ENCODE results near the gene ECEL1.

ECEL1 gene

DNA sequence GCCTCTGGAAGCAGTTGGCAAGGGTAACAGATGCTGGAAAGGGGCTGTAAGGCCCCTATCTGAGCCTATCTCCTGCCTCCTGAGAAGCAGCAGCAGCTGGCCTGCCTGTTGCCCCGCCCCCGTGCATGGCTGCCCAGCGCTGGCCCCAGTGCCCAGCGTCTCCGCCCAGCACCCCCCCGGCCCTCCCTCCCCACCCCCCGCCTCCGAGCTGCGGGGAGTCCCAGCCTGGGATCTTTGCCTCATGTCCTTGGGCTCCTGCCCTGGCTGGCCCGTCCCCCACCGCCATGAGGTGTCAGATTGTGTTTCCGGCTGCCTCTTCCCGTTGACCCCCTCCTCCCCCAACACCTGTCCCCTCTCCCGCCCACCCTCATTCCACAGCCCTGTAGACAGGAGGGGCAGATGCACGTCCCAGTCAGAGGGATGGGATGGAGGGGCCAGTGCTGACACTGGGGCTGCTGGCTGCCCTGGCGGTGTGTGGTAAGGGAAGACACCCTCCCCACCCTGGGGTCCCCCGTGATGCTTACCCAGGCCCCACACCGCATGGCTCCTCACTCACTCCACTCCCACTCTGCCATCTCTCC is 38.2 kb upstream of the ECEL1 start, which contains the start of gene CHRND:
Gene CHRND, plus strand, starts transcription at position 370 of the 581 bp plus-strand sequence. Its CDS starts 56 bp downstream, at position 426.
- TF ChIP-seq, protein P1, sequence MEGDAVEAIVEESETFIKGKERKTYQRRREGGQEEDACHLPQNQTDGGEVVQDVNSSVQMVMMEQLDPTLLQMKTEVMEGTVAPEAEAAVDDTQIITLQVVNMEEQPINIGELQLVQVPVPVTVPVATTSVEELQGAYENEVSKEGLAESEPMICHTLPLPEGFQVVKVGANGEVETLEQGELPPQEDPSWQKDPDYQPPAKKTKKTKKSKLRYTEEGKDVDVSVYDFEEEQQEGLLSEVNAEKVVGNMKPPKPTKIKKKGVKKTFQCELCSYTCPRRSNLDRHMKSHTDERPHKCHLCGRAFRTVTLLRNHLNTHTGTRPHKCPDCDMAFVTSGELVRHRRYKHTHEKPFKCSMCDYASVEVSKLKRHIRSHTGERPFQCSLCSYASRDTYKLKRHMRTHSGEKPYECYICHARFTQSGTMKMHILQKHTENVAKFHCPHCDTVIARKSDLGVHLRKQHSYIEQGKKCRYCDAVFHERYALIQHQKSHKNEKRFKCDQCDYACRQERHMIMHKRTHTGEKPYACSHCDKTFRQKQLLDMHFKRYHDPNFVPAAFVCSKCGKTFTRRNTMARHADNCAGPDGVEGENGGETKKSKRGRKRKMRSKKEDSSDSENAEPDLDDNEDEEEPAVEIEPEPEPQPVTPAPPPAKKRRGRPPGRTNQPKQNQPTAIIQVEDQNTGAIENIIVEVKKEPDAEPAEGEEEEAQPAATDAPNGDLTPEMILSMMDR (conservative IDR thresholded peaks at IDR 0.05): no peak
- H3K27ac ChIP-seq: no peak within 1 kb of the TSS

DNA sequence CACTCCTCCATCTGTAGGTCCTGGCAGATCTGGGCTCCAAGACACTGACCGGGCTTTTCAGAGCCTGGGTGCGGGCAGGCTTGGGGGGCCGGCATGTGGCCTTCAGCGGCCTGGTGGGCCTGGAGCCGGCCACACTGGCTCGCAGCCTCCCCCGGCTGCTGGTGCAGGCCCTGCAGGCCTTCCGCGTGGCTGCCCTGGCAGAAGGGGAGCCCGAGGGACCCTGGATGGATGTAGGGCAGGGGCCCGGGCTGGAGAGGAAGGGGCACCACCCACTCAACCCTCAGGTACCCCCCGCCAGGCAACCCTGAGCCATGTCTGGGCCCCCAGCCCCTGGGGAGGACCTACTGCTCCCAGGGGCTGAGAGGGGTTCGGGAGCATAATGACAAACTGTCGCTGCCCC is 37.6 kb upstream of the ECEL1 start:
- TF ChIP-seq ZFX (IDR thresholded peaks at IDR 0.05): no peak
- TF ChIP-seq, protein P1 (conservative IDR thresholded peaks at IDR 0.05): no peak

DNA sequence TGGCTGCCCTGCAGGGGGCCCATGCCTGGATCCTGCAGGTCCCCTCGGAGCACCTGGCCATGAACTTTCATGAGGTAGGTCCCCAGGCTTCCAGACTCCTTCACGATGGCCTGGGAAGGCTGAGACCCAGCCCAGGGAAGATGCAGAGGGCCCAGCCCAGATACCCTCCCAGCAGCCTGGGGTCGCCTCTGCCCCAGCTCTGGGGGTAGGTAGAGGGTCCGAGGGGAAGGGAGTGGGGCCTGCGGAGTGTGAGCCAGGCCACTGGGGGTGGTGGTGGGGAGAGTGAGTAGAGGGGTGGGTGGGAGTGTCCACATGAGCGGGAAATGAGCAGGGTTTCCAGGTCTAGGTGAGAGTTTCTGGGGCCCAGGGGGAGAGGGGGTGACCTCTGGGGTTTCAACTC is 37.1 kb upstream of the ECEL1 start:
- H3K27ac ChIP-seq: no peak overlapping the region
- TF ChIP-seq, protein P1 (conservative IDR thresholded peaks at IDR 0.05): no peak
- no peak for TF ChIP-seq ZFX (IDR thresholded peaks at IDR 0.05)

More for the DNA sequence above, 37.6 kb upstream of the ECEL1 start:
- H3K27ac ChIP-seq: no peak overlapping the region

DNA sequence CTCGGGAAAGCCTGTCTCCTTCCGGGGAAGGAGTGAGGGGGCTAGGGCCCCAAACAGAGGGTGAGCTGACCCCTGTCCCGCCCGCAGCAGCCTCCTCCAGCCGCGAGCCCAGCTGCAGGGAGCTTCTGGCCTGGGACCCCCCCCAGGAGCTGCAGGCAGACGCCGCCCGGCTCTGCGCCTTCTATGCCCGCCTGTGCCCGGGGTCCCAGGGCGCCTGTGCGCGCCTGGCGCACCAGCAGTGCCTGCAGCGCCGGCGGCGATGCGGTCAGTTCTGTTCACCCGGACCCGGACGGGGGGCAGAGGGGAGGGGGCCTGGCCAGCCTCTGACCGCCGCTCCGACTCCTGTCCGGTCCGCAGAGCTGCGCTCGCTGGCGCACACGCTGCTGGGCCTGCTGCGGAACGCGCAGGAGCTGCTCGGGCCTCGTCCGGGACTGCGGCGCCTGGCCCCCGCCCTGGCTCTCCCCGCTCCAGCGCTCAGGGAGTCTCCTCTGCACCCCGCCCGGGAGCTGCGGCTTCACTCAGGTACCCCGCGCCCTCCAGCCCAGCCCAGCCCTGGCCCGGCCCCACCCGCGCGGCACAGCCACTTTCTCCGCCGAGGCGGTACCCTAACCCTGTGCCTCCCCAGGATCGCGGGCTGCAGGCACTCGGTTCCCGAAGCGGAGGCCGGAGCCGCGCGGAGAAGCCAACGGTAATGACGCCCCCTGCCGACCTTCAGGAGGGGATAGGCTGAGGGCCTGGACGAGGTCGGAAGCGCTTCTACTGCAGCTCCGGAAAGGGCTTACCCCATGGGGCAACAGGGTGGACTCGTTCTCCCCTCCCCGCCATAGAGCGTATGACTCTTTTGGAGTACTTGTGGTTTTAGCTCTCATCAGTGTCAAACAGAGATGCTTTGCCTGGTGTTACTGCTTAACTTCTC is 36.3 kb upstream of the ECEL1 start:
- TF ChIP-seq, protein P1 (conservative IDR thresholded peaks at IDR 0.05): no peak
- TF ChIP-seq ZFX (IDR thresholded peaks at IDR 0.05): no peak

DNA sequence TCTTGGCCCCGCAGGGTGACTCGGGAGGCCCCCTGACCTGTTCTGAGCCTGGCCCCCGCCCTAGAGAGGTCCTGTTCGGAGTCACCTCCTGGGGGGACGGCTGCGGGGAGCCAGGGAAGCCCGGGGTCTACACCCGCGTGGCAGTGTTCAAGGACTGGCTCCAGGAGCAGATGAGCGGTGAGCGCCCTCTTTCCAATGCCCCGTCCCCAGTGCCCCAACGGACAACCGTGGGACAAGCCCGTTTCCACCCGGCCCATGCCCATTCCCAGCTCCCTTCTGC is 35.7 kb upstream of the ECEL1 start:
- TF ChIP-seq, protein P1 (conservative IDR thresholded peaks at IDR 0.05): no peak
- TF ChIP-seq ZFX (IDR thresholded peaks at IDR 0.05): no peak
- no peak overlapping the region for H3K27ac ChIP-seq

More for the DNA sequence above, 36.3 kb upstream of the ECEL1 start:
- no peak overlapping the region for H3K27ac ChIP-seq

DNA sequence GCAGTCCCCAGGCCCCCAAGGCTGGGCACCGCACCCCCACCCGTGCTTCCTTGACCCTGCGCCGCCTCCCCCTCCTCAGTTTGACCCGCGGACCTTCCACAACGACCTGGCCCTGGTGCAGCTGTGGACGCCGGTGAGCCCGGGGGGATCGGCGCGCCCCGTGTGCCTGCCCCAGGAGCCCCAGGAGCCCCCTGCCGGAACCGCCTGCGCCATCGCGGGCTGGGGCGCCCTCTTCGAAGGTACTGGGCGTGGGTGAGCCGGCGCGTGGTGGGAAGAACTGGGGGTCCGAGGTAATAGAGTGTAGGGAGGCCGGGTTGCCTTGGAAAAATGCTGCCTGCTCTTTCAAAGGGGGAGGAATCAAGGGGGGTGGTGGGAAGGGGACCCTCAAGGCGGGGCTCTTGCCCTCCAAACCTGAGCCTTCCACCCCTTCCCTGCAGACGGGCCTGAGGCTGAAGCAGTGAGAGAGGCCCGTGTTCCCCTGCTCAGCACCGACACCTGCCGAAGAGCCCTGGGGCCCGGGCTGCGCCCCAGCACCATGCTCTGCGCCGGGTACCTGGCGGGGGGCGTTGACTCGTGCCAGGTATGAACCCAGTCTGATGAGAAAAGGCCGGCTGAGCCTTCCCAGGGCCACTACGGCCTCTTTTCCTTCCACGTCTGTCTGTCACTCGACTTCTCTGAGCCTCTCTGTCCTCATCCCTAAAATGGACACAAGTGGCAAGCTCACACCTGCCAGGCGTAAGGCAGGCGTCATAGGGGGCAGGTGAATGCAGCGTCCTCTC is 35.2 kb upstream of the ECEL1 start:
- no peak overlapping the region for H3K27ac ChIP-seq
- TF ChIP-seq ZFX (IDR thresholded peaks at IDR 0.05): no peak
- TF ChIP-seq, protein P1 (conservative IDR thresholded peaks at IDR 0.05): no peak
